Esophagus muscularis mucosa (tissue), 4 donors: ENCODE data around the gene KCNIP3.
"Not testable (repeated sequence)": the region's sequence is repeated elsewhere in the genome, so short reads cannot be mapped to it uniquely, and the experiment has no call there.

Source experiments
- CTCF ChIP-seq, 3 experiments: fragments of 200-600 bp in 2 of 3; fragments of 450-650 bp in 1 of 3; sonication (generic) in 2 of 3; IDR thresholded peaks; one replicate each; pipeline ENCODE4 v1.5.1; 2017 to 2019; ENCODE audit warnings: antibody characterized with exemption in 3 of 3, mild to moderate bottlenecking in 2 of 3, moderate library complexity in 1 of 3
- EP300 ChIP-seq: sonication (generic); formaldehyde crosslinking; IDR thresholded peaks from one replicate; pipeline ENCODE4 v1.6.1; 2017; ENCODE audit warnings: antibody characterized with exemption
- POLR2A ChIP-seq: fragments of 450-650 bp; IDR thresholded peaks from one replicate; pipeline ENCODE4 v1.6.1; 2017; ENCODE audit warnings: antibody characterized with exemption, moderate library complexity, mild to moderate bottlenecking, low read depth
- POLR2AphosphoS5 ChIP-seq, 2 donors: sonication (generic); formaldehyde crosslinking; IDR thresholded peaks; one replicate each; pipeline ENCODE4 v1.6.1; 2017; ENCODE audit warnings: antibody characterized with exemption in 2 of 2

- not testable (repeated sequence) for TF ChIP-seq CTCF (IDR thresholded peaks at IDR 0.05); POLR2A; POLR2AphosphoS5 (IDR thresholded peaks at IDR 0.05); EP300
Measured at GRCh38 chr2:95415561-95415960, 118.4 kb downstream of the KCNIP3 start.
